SK-N-SH treated with all-trans-retinoic acid at 6 μM for 48 hours (cell line): ENCODE data around the gene VGLL1.

ENCODE experiments used
- ATAC-seq: fragments of 200-7000 bp; cut with Tn5 transposase; 3 replicates; pipeline ENCODE4 v1.9.1; 2020; ENCODE audit warnings: mild to moderate bottlenecking, moderate library complexity
- ARNTL ChIP-seq: fragments of 450-650 bp; formaldehyde crosslinking; IDR thresholded peaks from 2 replicates; pipeline ENCODE4 v1.5.0; 2020; ENCODE audit warnings: low read depth, mild to moderate bottlenecking, moderate library complexity, borderline replicate concordance
- BACH2 ChIP-seq: fragments of 250-450 bp; sonication (Bioruptor Pico); IDR thresholded peaks from 2 replicates; pipeline ENCODE4 v1.9.0; 2021; ENCODE audit warnings: mild to moderate bottlenecking, borderline replicate concordance
- CSDC2 ChIP-seq: fragments of 250-450 bp; sonication (Bioruptor Pico); IDR thresholded peaks from 2 replicates; pipeline ENCODE4 v1.5.0; 2020; ENCODE audit warnings: mild to moderate bottlenecking, moderate library complexity
- ESRRG ChIP-seq: fragments of 250-450 bp; sonication (Bioruptor Pico); IDR thresholded peaks from 2 replicates; pipeline ENCODE4 v1.6.1; 2021; ENCODE audit warnings: mild to moderate bottlenecking
- GLIS3 ChIP-seq: fragments of 250-450 bp; sonication (Bioruptor Pico); IDR thresholded peaks from 2 replicates; pipeline ENCODE4 v1.5.0; 2020; ENCODE audit warnings: mild to moderate bottlenecking, moderate library complexity
- ISL1 ChIP-seq: fragments of 250-450 bp; sonication (Bioruptor Pico); IDR thresholded peaks from 2 replicates; pipeline ENCODE4 v2.1.2; 2022; ENCODE audit warnings: mild to moderate bottlenecking, moderate library complexity
- OSR1 ChIP-seq: fragments of 250-450 bp; sonication (Bioruptor Pico); IDR thresholded peaks from 2 replicates; pipeline ENCODE4 v1.8.0; 2022; ENCODE audit warnings: moderate library complexity, mild to moderate bottlenecking, inconsistent platforms
- PPARA ChIP-seq: fragments of 250-450 bp; sonication (Bioruptor Pico); IDR thresholded peaks from 2 replicates; pipeline ENCODE4 v1.5.0; 2020; ENCODE audit warnings: mild to moderate bottlenecking, borderline replicate concordance
- RARB ChIP-seq: fragments of 250-450 bp; sonication (Bioruptor Pico); IDR thresholded peaks from 2 replicates; pipeline ENCODE4 v1.8.0; 2021; ENCODE audit warnings: mild to moderate bottlenecking, moderate library complexity
- SNAI2 ChIP-seq: fragments of 250-450 bp; sonication (Bioruptor Pico); IDR thresholded peaks from 2 replicates; pipeline ENCODE4 v1.5.0; 2020; ENCODE audit warnings: mild to moderate bottlenecking, moderate library complexity
- TCF4 ChIP-seq: fragments of 250-450 bp; sonication (Bioruptor Pico); IDR thresholded peaks from 2 replicates; pipeline ENCODE4 v1.8.0; 2021; ENCODE audit warnings: mild to moderate bottlenecking, moderate library complexity, borderline replicate concordance
- TOX ChIP-seq: fragments of 250-450 bp; sonication (Bioruptor Pico); IDR thresholded peaks from 2 replicates; pipeline ENCODE4 v1.8.0; 2021; ENCODE audit warnings: mild to moderate bottlenecking, moderate library complexity, borderline replicate concordance
- ZC3H10 ChIP-seq: fragments of 250-450 bp; sonication (Bioruptor Pico); IDR thresholded peaks from 2 replicates; pipeline ENCODE4 v1.5.1; 2021; ENCODE audit warnings: mild to moderate bottlenecking, moderate library complexity
- ZFP3 ChIP-seq: fragments of 250-450 bp; sonication (Bioruptor Pico); IDR thresholded peaks from 2 replicates; pipeline ENCODE4 v1.5.0; 2020; ENCODE audit warnings: mild to moderate bottlenecking, moderate library complexity
- ZFP30 ChIP-seq: fragments of 450-650 bp; formaldehyde crosslinking; IDR thresholded peaks from 2 replicates; pipeline ENCODE4 v1.5.0; 2022; ENCODE audit warnings: mild to moderate bottlenecking, moderate library complexity
- ZNF565 ChIP-seq: fragments of 450-650 bp; formaldehyde crosslinking; conservative IDR thresholded peaks from 2 replicates; pipeline ENCODE4 v1.5.0; 2020; ENCODE audit warnings: low read depth, mild to moderate bottlenecking, moderate library complexity
- ZNF70 ChIP-seq: fragments of 450-650 bp; formaldehyde crosslinking; IDR thresholded peaks from 2 replicates; pipeline ENCODE4 v1.5.0; 2020; ENCODE audit warnings: mild to moderate bottlenecking, moderate library complexity
- TF ChIP-seq, protein P1 (sequence below): fragments of 250-450 bp; sonication (Bioruptor Pico); IDR thresholded peaks from 2 replicates; pipeline ENCODE4 v1.5.0; 2020; ENCODE audit warnings: mild to moderate bottlenecking, moderate library complexity
- TF ChIP-seq, protein P2 (sequence below): fragments of 250-450 bp; sonication (Bioruptor Pico); IDR thresholded peaks from 2 replicates; pipeline ENCODE4 v1.5.1; 2021; ENCODE audit warnings: mild to moderate bottlenecking, moderate library complexity
- TF ChIP-seq, protein P3 (sequence below): fragments of 250-450 bp; sonication (Bioruptor Pico); IDR thresholded peaks from 2 replicates; pipeline ENCODE4 v1.8.0; 2020; ENCODE audit warnings: mild to moderate bottlenecking, moderate library complexity, borderline replicate concordance
- TF ChIP-seq, protein P4 (sequence below): fragments of 250-450 bp; sonication (Bioruptor Pico); IDR thresholded peaks from 2 replicates; pipeline ENCODE4 v1.5.1; 2020; ENCODE audit warnings: low read depth, mild to moderate bottlenecking, moderate library complexity
- TF ChIP-seq, protein P5 (sequence below): fragments of 250-450 bp; sonication (Bioruptor Pico); IDR thresholded peaks from 2 replicates; pipeline ENCODE4 v1.8.0; 2021; ENCODE audit warnings: low read depth, mild to moderate bottlenecking, moderate library complexity, borderline replicate concordance

VGLL1 gene

DNA sequence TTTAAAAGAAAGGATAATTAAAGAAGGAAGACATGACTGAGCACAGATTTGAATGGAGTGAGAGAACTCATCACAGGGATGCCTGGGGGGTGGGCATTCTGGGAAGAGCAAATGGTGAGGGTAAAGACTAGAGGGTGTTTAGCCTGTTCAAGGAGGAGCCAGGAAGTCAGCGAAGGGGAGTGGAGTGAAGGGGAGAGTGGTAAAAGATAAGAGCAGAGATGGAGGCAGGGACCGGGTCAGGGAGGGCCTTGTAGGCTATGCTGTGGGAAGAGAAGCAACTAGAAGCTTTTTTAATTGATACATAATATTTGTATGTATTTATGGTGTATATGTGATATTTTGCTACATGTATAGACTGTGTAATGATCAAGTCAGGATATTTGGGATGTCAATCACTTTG is 2.2 kb upstream of the VGLL1 start:
- ATAC-seq, result no peak
- TF ChIP-seq ZFP30 (CRISPR knock-in tag) (no peak), ARNTL (CRISPR knock-in tag) (no peak), ISL1 (CRISPR knock-in tag) (no peak), ESRRG (CRISPR knock-in tag) (no peak), ZFP3 (CRISPR knock-in tag) (no peak), ZNF70 (CRISPR knock-in tag) (no peak), TOX (CRISPR knock-in tag) (no peak), ZNF565 (no peak), TCF4 (no peak), RARB (CRISPR knock-in tag) (no peak), OSR1 (CRISPR knock-in tag) (no peak), ZC3H10 (CRISPR knock-in tag) (no peak), PPARA (no peak), GLIS3 (CRISPR knock-in tag) (no peak)
- TF ChIP-seq, protein P1, sequence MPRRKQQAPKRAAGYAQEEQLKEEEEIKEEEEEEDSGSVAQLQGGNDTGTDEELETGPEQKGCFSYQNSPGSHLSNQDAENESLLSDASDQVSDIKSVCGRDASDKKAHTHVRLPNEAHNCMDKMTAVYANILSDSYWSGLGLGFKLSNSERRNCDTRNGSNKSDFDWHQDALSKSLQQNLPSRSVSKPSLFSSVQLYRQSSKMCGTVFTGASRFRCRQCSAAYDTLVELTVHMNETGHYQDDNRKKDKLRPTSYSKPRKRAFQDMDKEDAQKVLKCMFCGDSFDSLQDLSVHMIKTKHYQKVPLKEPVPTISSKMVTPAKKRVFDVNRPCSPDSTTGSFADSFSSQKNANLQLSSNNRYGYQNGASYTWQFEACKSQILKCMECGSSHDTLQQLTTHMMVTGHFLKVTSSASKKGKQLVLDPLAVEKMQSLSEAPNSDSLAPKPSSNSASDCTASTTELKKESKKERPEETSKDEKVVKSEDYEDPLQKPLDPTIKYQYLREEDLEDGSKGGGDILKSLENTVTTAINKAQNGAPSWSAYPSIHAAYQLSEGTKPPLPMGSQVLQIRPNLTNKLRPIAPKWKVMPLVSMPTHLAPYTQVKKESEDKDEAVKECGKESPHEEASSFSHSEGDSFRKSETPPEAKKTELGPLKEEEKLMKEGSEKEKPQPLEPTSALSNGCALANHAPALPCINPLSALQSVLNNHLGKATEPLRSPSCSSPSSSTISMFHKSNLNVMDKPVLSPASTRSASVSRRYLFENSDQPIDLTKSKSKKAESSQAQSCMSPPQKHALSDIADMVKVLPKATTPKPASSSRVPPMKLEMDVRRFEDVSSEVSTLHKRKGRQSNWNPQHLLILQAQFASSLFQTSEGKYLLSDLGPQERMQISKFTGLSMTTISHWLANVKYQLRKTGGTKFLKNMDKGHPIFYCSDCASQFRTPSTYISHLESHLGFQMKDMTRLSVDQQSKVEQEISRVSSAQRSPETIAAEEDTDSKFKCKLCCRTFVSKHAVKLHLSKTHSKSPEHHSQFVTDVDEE, result no peak
- TF ChIP-seq, protein P2, sequence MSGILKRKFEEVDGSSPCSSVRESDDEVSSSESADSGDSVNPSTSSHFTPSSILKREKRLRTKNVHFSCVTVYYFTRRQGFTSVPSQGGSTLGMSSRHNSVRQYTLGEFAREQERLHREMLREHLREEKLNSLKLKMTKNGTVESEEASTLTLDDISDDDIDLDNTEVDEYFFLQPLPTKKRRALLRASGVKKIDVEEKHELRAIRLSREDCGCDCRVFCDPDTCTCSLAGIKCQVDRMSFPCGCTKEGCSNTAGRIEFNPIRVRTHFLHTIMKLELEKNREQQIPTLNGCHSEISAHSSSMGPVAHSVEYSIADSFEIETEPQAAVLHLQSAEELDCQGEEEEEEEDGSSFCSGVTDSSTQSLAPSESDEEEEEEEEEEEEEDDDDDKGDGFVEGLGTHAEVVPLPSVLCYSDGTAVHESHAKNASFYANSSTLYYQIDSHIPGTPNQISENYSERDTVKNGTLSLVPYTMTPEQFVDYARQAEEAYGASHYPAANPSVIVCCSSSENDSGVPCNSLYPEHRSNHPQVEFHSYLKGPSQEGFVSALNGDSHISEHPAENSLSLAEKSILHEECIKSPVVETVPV (CRISPR knock-in tag), result no peak
- TF ChIP-seq, protein P3, sequence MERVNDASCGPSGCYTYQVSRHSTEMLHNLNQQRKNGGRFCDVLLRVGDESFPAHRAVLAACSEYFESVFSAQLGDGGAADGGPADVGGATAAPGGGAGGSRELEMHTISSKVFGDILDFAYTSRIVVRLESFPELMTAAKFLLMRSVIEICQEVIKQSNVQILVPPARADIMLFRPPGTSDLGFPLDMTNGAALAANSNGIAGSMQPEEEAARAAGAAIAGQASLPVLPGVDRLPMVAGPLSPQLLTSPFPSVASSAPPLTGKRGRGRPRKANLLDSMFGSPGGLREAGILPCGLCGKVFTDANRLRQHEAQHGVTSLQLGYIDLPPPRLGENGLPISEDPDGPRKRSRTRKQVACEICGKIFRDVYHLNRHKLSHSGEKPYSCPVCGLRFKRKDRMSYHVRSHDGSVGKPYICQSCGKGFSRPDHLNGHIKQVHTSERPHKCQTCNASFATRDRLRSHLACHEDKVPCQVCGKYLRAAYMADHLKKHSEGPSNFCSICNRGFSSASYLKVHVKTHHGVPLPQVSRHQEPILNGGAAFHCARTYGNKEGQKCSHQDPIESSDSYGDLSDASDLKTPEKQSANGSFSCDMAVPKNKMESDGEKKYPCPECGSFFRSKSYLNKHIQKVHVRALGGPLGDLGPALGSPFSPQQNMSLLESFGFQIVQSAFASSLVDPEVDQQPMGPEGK (CRISPR knock-in tag), result no peak

DNA sequence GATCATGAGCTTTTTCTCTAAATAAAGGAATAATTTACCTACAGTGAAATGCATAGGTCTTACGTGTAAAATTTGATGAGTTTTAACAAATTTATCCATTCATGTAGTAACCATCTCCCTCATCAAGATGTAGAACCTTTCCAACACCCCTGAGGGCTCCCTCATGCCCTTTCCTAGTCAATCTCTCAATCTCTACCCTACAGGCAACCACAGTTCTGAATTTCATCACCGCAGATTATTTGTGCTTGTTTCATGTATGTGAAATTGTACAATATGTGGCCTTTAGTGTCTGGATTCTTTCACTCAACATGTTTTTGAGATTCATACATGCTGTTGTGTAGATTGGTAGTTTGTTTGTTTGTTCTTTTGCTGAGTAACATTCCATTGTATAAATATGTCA is 2.1 kb downstream of the VGLL1 start:
- ATAC-seq, result no peak
- TF ChIP-seq ZFP30 (CRISPR knock-in tag) (no peak), CSDC2 (CRISPR knock-in tag) (no peak), SNAI2 (no peak), ZNF70 (CRISPR knock-in tag) (no peak)
- TF ChIP-seq, protein P2 (CRISPR knock-in tag), result no peak

DNA sequence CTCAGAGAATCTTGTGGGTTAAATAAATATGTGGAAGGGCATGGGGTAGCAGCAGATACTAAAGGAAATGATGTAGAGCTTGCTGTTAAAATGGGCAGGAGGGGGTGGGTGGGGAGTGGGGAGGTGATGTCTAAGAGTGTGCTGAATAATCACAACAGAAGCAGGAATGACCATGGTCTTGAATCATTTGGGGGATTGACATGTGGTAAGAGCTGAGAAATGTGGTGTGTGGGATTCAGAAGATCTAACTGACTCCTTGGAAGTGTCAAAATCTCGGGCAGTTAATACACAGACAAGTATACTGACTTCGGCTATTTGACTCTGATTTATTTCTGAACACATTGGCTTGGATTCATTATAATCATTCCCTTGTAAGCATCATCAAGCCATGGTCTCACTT is 6.8 kb downstream of the VGLL1 start:
- ATAC-seq, result no peak
- TF ChIP-seq, protein P4, sequence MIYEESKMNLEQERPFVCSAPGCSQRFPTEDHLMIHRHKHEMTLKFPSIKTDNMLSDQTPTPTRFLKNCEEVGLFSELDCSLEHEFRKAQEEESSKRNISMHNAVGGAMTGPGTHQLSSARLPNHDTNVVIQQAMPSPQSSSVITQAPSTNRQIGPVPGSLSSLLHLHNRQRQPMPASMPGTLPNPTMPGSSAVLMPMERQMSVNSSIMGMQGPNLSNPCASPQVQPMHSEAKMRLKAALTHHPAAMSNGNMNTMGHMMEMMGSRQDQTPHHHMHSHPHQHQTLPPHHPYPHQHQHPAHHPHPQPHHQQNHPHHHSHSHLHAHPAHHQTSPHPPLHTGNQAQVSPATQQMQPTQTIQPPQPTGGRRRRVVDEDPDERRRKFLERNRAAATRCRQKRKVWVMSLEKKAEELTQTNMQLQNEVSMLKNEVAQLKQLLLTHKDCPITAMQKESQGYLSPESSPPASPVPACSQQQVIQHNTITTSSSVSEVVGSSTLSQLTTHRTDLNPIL, result no peak
- TF ChIP-seq PPARA (no peak), TCF4 (no peak), TOX (CRISPR knock-in tag) (no peak), RARB (CRISPR knock-in tag) (no peak), BACH2 (CRISPR knock-in tag) (no peak), GLIS3 (CRISPR knock-in tag) (no peak), ZFP30 (CRISPR knock-in tag) (no peak)
- TF ChIP-seq, protein P1, result no peak
- TF ChIP-seq, protein P2 (CRISPR knock-in tag), result no peak
- TF ChIP-seq, protein P5, sequence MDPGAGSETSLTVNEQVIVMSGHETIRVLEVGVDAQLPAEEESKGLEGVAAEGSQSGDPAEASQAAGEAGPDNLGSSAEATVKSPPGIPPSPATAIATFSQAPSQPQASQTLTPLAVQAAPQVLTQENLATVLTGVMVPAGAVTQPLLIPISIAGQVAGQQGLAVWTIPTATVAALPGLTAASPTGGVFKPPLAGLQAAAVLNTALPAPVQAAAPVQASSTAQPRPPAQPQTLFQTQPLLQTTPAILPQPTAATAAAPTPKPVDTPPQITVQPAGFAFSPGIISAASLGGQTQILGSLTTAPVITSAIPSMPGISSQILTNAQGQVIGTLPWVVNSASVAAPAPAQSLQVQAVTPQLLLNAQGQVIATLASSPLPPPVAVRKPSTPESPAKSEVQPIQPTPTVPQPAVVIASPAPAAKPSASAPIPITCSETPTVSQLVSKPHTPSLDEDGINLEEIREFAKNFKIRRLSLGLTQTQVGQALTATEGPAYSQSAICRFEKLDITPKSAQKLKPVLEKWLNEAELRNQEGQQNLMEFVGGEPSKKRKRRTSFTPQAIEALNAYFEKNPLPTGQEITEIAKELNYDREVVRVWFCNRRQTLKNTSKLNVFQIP, result no peak
